Muscle layer of duodenum (tissue), 2 donors: Measurements from ENCODE around the gene SLAMF8.

ENCODE experiments used
- H3K27ac ChIP-seq: one replicate; pipeline ENCODE4 v1.7.0; 2013; ENCODE audit warnings: mild to moderate bottlenecking, low read length
- H3K27me3 ChIP-seq: one replicate; pipeline ENCODE4 v1.7.0; 2013; ENCODE audit warnings: low read depth, mild to moderate bottlenecking, control low read depth, low read length
- H3K36me3 ChIP-seq, 2 donors: one replicate each; pipeline ENCODE4 v1.7.0; 2013; ENCODE audit warnings: low read length in 2 of 2, control low read depth in 1 of 2, mild to moderate bottlenecking in 1 of 2; ENCODE audit not compliant: insufficient read depth in 2 of 2, control insufficient read depth in 1 of 2
- H3K4me1 ChIP-seq, 2 donors: one replicate each; pipeline ENCODE4 v1.7.0; 2013; ENCODE audit warnings: low read length in 2 of 2, mild to moderate bottlenecking in 2 of 2, control low read depth in 1 of 2, moderate library complexity in 1 of 2; ENCODE audit not compliant: insufficient read depth in 2 of 2, control insufficient read depth in 1 of 2
- H3K4me3 ChIP-seq, 2 donors: one replicate each; pipeline ENCODE4 v1.7.0; 2013; ENCODE audit warnings: low read length in 2 of 2, low read depth in 1 of 2, mild to moderate bottlenecking in 1 of 2
- H3K9me3 ChIP-seq, 2 donors: one replicate each; pipeline ENCODE4 v1.7.0; 2013; ENCODE audit warnings: low read length in 2 of 2, control low read depth in 1 of 2, mild to moderate bottlenecking in 1 of 2; ENCODE audit not compliant: control insufficient read depth in 1 of 2
- donor health status: healthy.

SLAMF8 gene

GRCh38 chr1:159823406-159823805 lies 3.3 kb upstream of the SLAMF8 start:
- H3K4me1 ChIP-seq = no peaks in the 10 kb centered on the region
- no peaks in the 10 kb centered on the region for H3K36me3 ChIP-seq
- no peaks in the 10 kb centered on the region for H3K27me3 ChIP-seq
- no peak overlapping the region for H3K27ac ChIP-seq
- no peak overlapping the region for H3K4me3 ChIP-seq
- no peaks in the 10 kb centered on the region for H3K9me3 ChIP-seq

- Histone ChIP-seq H3K9me3 (no peaks in the 10 kb centered on the region), H3K4me1 (peaks cover 0 to 4% of the 10 kb centered on the region in 2 donors), H3K4me3 (no peak overlapping the region), H3K27me3 (no peaks in the 10 kb centered on the region), H3K36me3 (no peaks in the 10 kb centered on the region), H3K27ac (no peak overlapping the region)
Measured at GRCh38 chr1:159825564-159825963, 1.1 kb upstream of the SLAMF8 start.

- no peaks in the 10 kb centered on the region for H3K36me3 ChIP-seq
- H3K4me3 ChIP-seq = peak overlapping the region in 1 of 2 donors; percentile 17
- peaks cover 0 to 4% of the 10 kb centered on the region in 2 donors for H3K4me1 ChIP-seq
- H3K9me3 ChIP-seq = no peaks in the 10 kb centered on the region
- no peaks in the 10 kb centered on the region for H3K27me3 ChIP-seq
- H3K27ac ChIP-seq = no peak overlapping the region
Measured at GRCh38 chr1:159827102-159827490, 423 bp downstream of the SLAMF8 start.

- H3K27me3 ChIP-seq = no peaks in the 10 kb centered on the region
- no peaks in the 10 kb centered on the region for H3K36me3 ChIP-seq
- no peaks in the 10 kb centered on the region for H3K9me3 ChIP-seq
- H3K4me3 ChIP-seq = peak overlapping the region in 1 of 2 donors; percentile 17
- H3K4me1 ChIP-seq = peaks cover 0 to 4% of the 10 kb centered on the region in 2 donors
- no peak overlapping the region for H3K27ac ChIP-seq
Measured at GRCh38 chr1:159827549-159827948, 876 bp downstream of the SLAMF8 start.

GRCh38 chr1:159828176-159828575 lies 1.5 kb downstream of the SLAMF8 start:
- H3K4me3 ChIP-seq = no peak overlapping the region
- H3K27ac ChIP-seq = no peak overlapping the region
- no peaks in the 10 kb centered on the region for H3K36me3 ChIP-seq
- no peaks in the 10 kb centered on the region for H3K9me3 ChIP-seq
- H3K4me1 ChIP-seq = peaks cover 0 to 4% of the 10 kb centered on the region in 2 donors
- H3K27me3 ChIP-seq = no peaks in the 10 kb centered on the region

- Histone ChIP-seq H3K9me3 (no peaks in the 10 kb centered on the region), H3K4me3 (no peak overlapping the region), H3K36me3 (no peaks in the 10 kb centered on the region), H3K27me3 (no peaks in the 10 kb centered on the region), H3K4me1 (peaks cover 0 to 4% of the 10 kb centered on the region in 2 donors), H3K27ac (no peak overlapping the region)
Measured at GRCh38 chr1:159828581-159829272, 2.1 kb downstream of the SLAMF8 start.

GRCh38 chr1:159829273-159829634 lies 2.6 kb downstream of the SLAMF8 start:
- Histone ChIP-seq H3K9me3 (no peaks in the 10 kb centered on the region), H3K4me1 (peaks cover 0 to 4% of the 10 kb centered on the region in 2 donors), H3K27me3 (no peaks in the 10 kb centered on the region), H3K36me3 (no peaks in the 10 kb centered on the region), H3K4me3 (no peak overlapping the region), H3K27ac (no peak overlapping the region)

- Histone ChIP-seq H3K36me3 (no peaks in the 10 kb centered on the region), H3K4me1 (peaks cover 0 to 4% of the 10 kb centered on the region in 2 donors), H3K27ac (no peak overlapping the region), H3K4me3 (no peak overlapping the region), H3K27me3 (no peaks in the 10 kb centered on the region), H3K9me3 (no peaks in the 10 kb centered on the region)
Measured at GRCh38 chr1:159829822-159830465, 3.3 kb downstream of the SLAMF8 start.

GRCh38 chr1:159830722-159831121 lies 4.0 kb downstream of the SLAMF8 start:
- peaks cover 0 to 4% of the 10 kb centered on the region in 2 donors for H3K4me1 ChIP-seq
- no peak overlapping the region for H3K27ac ChIP-seq
- no peaks in the 10 kb centered on the region for H3K27me3 ChIP-seq
- no peak overlapping the region for H3K4me3 ChIP-seq
- no peaks in the 10 kb centered on the region for H3K9me3 ChIP-seq
- no peaks in the 10 kb centered on the region for H3K36me3 ChIP-seq

- no peak overlapping the region for H3K4me3 ChIP-seq
- H3K36me3 ChIP-seq = peaks cover 0 to 1% of the 10 kb centered on the region in 2 donors
- peaks cover 0 to 4% of the 10 kb centered on the region in 2 donors for H3K4me1 ChIP-seq
- no peaks in the 10 kb centered on the region for H3K9me3 ChIP-seq
- no peak overlapping the region for H3K27ac ChIP-seq
- no peaks in the 10 kb centered on the region for H3K27me3 ChIP-seq
Measured at GRCh38 chr1:159831412-159832141, 4.9 kb downstream of the SLAMF8 start.

GRCh38 chr1:159832309-159832708 lies 5.6 kb downstream of the SLAMF8 start:
- H3K4me3 ChIP-seq = no peak overlapping the region
- peaks cover 0 to 6% of the 10 kb centered on the region in 2 donors for H3K36me3 ChIP-seq
- no peak overlapping the region for H3K27ac ChIP-seq
- no peaks in the 10 kb centered on the region for H3K27me3 ChIP-seq
- peaks cover 0 to 4% of the 10 kb centered on the region in 2 donors for H3K4me1 ChIP-seq
- H3K9me3 ChIP-seq = no peaks in the 10 kb centered on the region
